Activated naive CD8-positive, alpha-beta T cell treated with anti-CD3 and anti-CD28 coated beads, Interleukin-2, amount 50 U/mL, for 24 hours (primary cell): ENCODE measurements around the gene TRIM44.

Experiments
- ATAC-seq: fragments of 150-1000 bp; cut with Tn5 transposase; one replicate; pipeline ENCODE4 v1.10.0; 2021
- DNase-seq: peaks from one replicate; pipeline ENCODE4 v3.0.0; 2021
- H3K27ac Mint-ChIP-seq: one replicate; pipeline ENCODE4 v1.8.0; 2021; ENCODE audit warnings: mild to moderate bottlenecking, mixed read lengths
- H3K27me3 Mint-ChIP-seq: one replicate; pipeline ENCODE4 v1.8.0; 2021; ENCODE audit warnings: mixed read lengths
- H3K36me3 Mint-ChIP-seq: one replicate; pipeline ENCODE4 v1.8.0; 2021; ENCODE audit warnings: low read depth, mixed read lengths
- H3K4me1 Mint-ChIP-seq: one replicate; pipeline ENCODE4 v1.8.0; 2021; ENCODE audit warnings: mixed read lengths
- H3K4me3 Mint-ChIP-seq: one replicate; pipeline ENCODE4 v1.8.0; 2021; ENCODE audit warnings: mild to moderate bottlenecking, moderate library complexity, mixed read lengths
- H3K9me3 Mint-ChIP-seq: one replicate; pipeline ENCODE4 v1.8.0; 2021; ENCODE audit warnings: mixed read lengths

Gene TRIM44

GRCh38 chr11:35662649-35663407 lies at the start of gene TRIM44:
TSS of gene TRIM44 (plus strand) at chr11:35662775. CDS start at chr11:35663112, 337 bp downstream.
- Mint-ChIP-seq H3K36me3 (peaks cover 38% of the 10 kb centered on the region), H3K27me3 (peaks cover 2% of the 10 kb centered on the region), H3K4me3 (peak within 1 kb of the TSS; percentile 89), H3K9me3 (peaks cover 33% of the 10 kb centered on the region), H3K27ac (peak within 1 kb of the TSS; percentile 92), H3K4me1 (peaks cover 42% of the 10 kb centered on the region)
- ATAC-seq = peak; percentile 90
- peak; percentile 83 for DNase-seq

GRCh38 chr11:35614939-35615569 lies 47.5 kb upstream of the TRIM44 start:
- DNase-seq = no peak
- no peak for ATAC-seq
- Mint-ChIP-seq H3K36me3 (no peaks in the 10 kb centered on the region), H3K27ac (no peak overlapping the region), H3K9me3 (no peaks in the 10 kb centered on the region), H3K4me3 (no peak overlapping the region), H3K27me3 (peaks cover 39% of the 10 kb centered on the region), H3K4me1 (peaks cover 11% of the 10 kb centered on the region)

GRCh38 chr11:35615921-35616900 lies 46.4 kb upstream of the TRIM44 start:
- Mint-ChIP-seq H3K27ac (no peak overlapping the region), H3K36me3 (no peaks in the 10 kb centered on the region), H3K9me3 (no peaks in the 10 kb centered on the region), H3K27me3 (peaks cover 51% of the 10 kb centered on the region), H3K4me1 (peaks cover 14% of the 10 kb centered on the region), H3K4me3 (no peak overlapping the region)
- no peak for ATAC-seq
- peak; percentile 6 for DNase-seq

GRCh38 chr11:35617316-35617686 lies 45.3 kb upstream of the TRIM44 start:
- peaks cover 58% of the 10 kb centered on the region for H3K27me3 Mint-ChIP-seq
- no peak for ATAC-seq
- H3K36me3 Mint-ChIP-seq = no peaks in the 10 kb centered on the region
- H3K4me1 Mint-ChIP-seq = peaks cover 14% of the 10 kb centered on the region
- no peaks in the 10 kb centered on the region for H3K9me3 Mint-ChIP-seq
- peak overlapping the region; percentile 42 for H3K27ac Mint-ChIP-seq
- no peak for DNase-seq
- peak overlapping the region; percentile 72 for H3K4me3 Mint-ChIP-seq

GRCh38 chr11:35617687-35618496 lies 44.7 kb upstream of the TRIM44 start, which contains the start of gene FJX1:
TSS of gene FJX1 (plus strand) at chr11:35618460. CDS start at chr11:35618637, 177 bp downstream.
- Mint-ChIP-seq H3K36me3 (no peaks in the 10 kb centered on the region), H3K27ac (peak within 1 kb of the TSS; percentile 42), H3K4me1 (peaks cover 14% of the 10 kb centered on the region), H3K4me3 (peak within 1 kb of the TSS; percentile 72), H3K27me3 (peaks cover 61% of the 10 kb centered on the region), H3K9me3 (no peaks in the 10 kb centered on the region)
- ATAC-seq (peak; percentile 11), DNase-seq (peak; percentile 26)

GRCh38 chr11:35618497-35619115 lies 44.0 kb upstream of the TRIM44 start:
- Mint-ChIP-seq H3K4me3 (no peak overlapping the region), H3K9me3 (no peaks in the 10 kb centered on the region), H3K27me3 (peaks cover 64% of the 10 kb centered on the region)

GRCh38 chr11:35619116-35619854 lies 43.3 kb upstream of the TRIM44 start:
- Mint-ChIP-seq H3K4me3 (peak overlapping the region; percentile 57), H3K27me3 (peaks cover 67% of the 10 kb centered on the region), H3K9me3 (no peaks in the 10 kb centered on the region), H3K4me1 (peaks cover 14% of the 10 kb centered on the region), H3K27ac (no peak overlapping the region), H3K36me3 (no peaks in the 10 kb centered on the region)
- ATAC-seq (peak; percentile 41), DNase-seq (peak; percentile 33)

More at GRCh38 chr11:35618497-35619115, 44.0 kb upstream of the TRIM44 start:
- ATAC-seq (peak; percentile 41), DNase-seq (peak; percentile 12)
- H3K4me1 Mint-ChIP-seq = peaks cover 14% of the 10 kb centered on the region
- no peaks in the 10 kb centered on the region for H3K36me3 Mint-ChIP-seq
- no peak overlapping the region for H3K27ac Mint-ChIP-seq

GRCh38 chr11:35619855-35620640 lies 42.5 kb upstream of the TRIM44 start:
- Mint-ChIP-seq H3K27me3 (peaks cover 62% of the 10 kb centered on the region), H3K36me3 (no peaks in the 10 kb centered on the region), H3K4me3 (peak overlapping the region; percentile 57), H3K4me1 (peaks cover 14% of the 10 kb centered on the region), H3K27ac (no peak overlapping the region), H3K9me3 (no peaks in the 10 kb centered on the region)
- ATAC-seq = no peak
- DNase-seq = peak; percentile 11

- H3K4me3 Mint-ChIP-seq = no peak overlapping the region
- peaks cover 14% of the 10 kb centered on the region for H3K4me1 Mint-ChIP-seq
- H3K27ac Mint-ChIP-seq = no peak overlapping the region
- DNase-seq = no peak
- no peaks in the 10 kb centered on the region for H3K36me3 Mint-ChIP-seq
- no peaks in the 10 kb centered on the region for H3K9me3 Mint-ChIP-seq
- H3K27me3 Mint-ChIP-seq = peaks cover 60% of the 10 kb centered on the region
- ATAC-seq = no peak
Observed at GRCh38 chr11:35620795-35621194, 41.8 kb upstream of the TRIM44 start.

GRCh38 chr11:35621620-35622019 lies 41.0 kb upstream of the TRIM44 start:
- ATAC-seq (no peak), DNase-seq (no peak)
- Mint-ChIP-seq H3K9me3 (no peaks in the 10 kb centered on the region), H3K4me3 (no peak overlapping the region), H3K4me1 (peaks cover 14% of the 10 kb centered on the region), H3K27ac (no peak overlapping the region), H3K27me3 (peaks cover 63% of the 10 kb centered on the region), H3K36me3 (no peaks in the 10 kb centered on the region)

GRCh38 chr11:35622070-35622469 lies 40.5 kb upstream of the TRIM44 start:
- Mint-ChIP-seq H3K4me3 (no peak overlapping the region), H3K27ac (no peak overlapping the region), H3K27me3 (peaks cover 63% of the 10 kb centered on the region), H3K36me3 (no peaks in the 10 kb centered on the region), H3K4me1 (peaks cover 14% of the 10 kb centered on the region), H3K9me3 (no peaks in the 10 kb centered on the region)
- ATAC-seq (no peak), DNase-seq (no peak)

- ATAC-seq = no peak
- Mint-ChIP-seq H3K4me3 (no peak overlapping the region), H3K4me1 (peaks cover 10% of the 10 kb centered on the region), H3K9me3 (no peaks in the 10 kb centered on the region), H3K27ac (no peak overlapping the region), H3K36me3 (no peaks in the 10 kb centered on the region), H3K27me3 (peaks cover 66% of the 10 kb centered on the region)
- DNase-seq = no peak
Observed at GRCh38 chr11:35623621-35624168, 38.9 kb upstream of the TRIM44 start.
